ENCODE measurements around the gene ZNF420.

DNA sequence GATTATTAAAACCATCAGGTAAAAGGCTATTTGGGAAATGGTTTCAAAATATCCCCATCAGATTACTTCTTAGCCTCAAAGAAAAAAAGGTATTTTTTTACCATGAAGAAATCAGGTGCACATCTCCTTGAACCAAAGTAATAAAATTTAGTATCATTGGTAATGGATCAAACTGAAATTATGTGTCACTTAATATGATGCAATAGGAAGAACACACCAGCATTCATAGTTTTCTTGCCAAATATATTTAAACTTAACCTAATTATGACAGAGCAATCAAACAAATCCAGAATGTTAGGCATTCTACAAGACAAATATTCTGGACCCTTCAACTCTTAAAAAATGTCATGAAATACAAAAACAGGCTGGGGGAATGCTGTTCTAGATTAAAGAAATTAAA lies 4.1 kb upstream of the ZNF420 start:
- TF ChIP-seq, protein P1, sequence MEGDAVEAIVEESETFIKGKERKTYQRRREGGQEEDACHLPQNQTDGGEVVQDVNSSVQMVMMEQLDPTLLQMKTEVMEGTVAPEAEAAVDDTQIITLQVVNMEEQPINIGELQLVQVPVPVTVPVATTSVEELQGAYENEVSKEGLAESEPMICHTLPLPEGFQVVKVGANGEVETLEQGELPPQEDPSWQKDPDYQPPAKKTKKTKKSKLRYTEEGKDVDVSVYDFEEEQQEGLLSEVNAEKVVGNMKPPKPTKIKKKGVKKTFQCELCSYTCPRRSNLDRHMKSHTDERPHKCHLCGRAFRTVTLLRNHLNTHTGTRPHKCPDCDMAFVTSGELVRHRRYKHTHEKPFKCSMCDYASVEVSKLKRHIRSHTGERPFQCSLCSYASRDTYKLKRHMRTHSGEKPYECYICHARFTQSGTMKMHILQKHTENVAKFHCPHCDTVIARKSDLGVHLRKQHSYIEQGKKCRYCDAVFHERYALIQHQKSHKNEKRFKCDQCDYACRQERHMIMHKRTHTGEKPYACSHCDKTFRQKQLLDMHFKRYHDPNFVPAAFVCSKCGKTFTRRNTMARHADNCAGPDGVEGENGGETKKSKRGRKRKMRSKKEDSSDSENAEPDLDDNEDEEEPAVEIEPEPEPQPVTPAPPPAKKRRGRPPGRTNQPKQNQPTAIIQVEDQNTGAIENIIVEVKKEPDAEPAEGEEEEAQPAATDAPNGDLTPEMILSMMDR (IDR thresholded peaks at IDR 0.05), result no peak
- no peak for TF ChIP-seq POLR2A (IDR thresholded peaks at IDR 0.05; ENCODE audit: low read depth)

Measured in esophagus muscularis mucosa (tissue), 3 donors.